Neuronal stem cell (in vitro differentiated cells): ENCODE results near the gene POLE4.

ENCODE experiments used
- DNase-seq: peaks from one replicate; pipeline ENCODE4 v3.0.0-alpha.2; 2013; ENCODE audit warnings: low spot score
- H2AFZ ChIP-seq: one replicate; pipeline ENCODE4 v1.6.1; 2013; ENCODE audit warnings: mild to moderate bottlenecking, low read length, inconsistent platforms
- H2AK5ac ChIP-seq: 2 replicates; pipeline ENCODE4 v1.6.1; 2013; ENCODE audit warnings: low read depth, mild to moderate bottlenecking, inconsistent platforms, low read length, moderate library complexity, mixed read lengths
- H2BK120ac ChIP-seq: 2 replicates; pipeline ENCODE4 v1.6.1; 2013; ENCODE audit warnings: low read depth, mild to moderate bottlenecking, inconsistent platforms, low read length, moderate library complexity, mixed read lengths
- H2BK12ac ChIP-seq: one replicate; pipeline ENCODE4 v1.6.1; 2013; ENCODE audit warnings: low read length, inconsistent platforms
- H2BK15ac ChIP-seq: 2 replicates; pipeline ENCODE4 v1.6.1; 2013; ENCODE audit warnings: mild to moderate bottlenecking, low read length, inconsistent platforms, mixed read lengths
- H2BK5ac ChIP-seq: one replicate; pipeline ENCODE4 v1.6.1; 2013; ENCODE audit warnings: inconsistent platforms, mild to moderate bottlenecking, low read length, moderate library complexity
- H3K14ac ChIP-seq: one replicate; pipeline ENCODE4 v1.6.1; 2013; ENCODE audit warnings: low read length, inconsistent platforms
- H3K18ac ChIP-seq: 2 replicates; pipeline ENCODE4 v1.6.1; 2013; ENCODE audit warnings: low read length, inconsistent platforms
- H3K23ac ChIP-seq: 2 replicates; pipeline ENCODE4 v1.6.1; 2013; ENCODE audit warnings: low read depth, mild to moderate bottlenecking, mixed read lengths, low read length, inconsistent platforms; ENCODE audit not compliant: poor library complexity
- H3K27ac ChIP-seq: replicated peaks from 3 replicates; pipeline ENCODE4 v1.5.1; 2013; ENCODE audit warnings: low read length, inconsistent platforms
- H3K27me3 ChIP-seq, 3 experiments: 2 replicates each; pipeline ENCODE4 v1.6.1; 2013; ENCODE audit warnings: low read length in 3 of 3, mild to moderate bottlenecking in 2 of 3, inconsistent platforms in 1 of 3, low read depth in 1 of 3, mixed read lengths in 1 of 3, moderate library complexity in 1 of 3; ENCODE audit not compliant: control insufficient read depth in 3 of 3, insufficient read depth in 3 of 3
- H3K36me3 ChIP-seq, 2 donors: replicated peaks in 1 of 2; 2 replicates each; pipeline ENCODE4 v1.6.1; 2013; ENCODE audit warnings: low read length in 2 of 2; ENCODE audit not compliant: control insufficient read depth in 2 of 2, insufficient read depth in 2 of 2
- H3K4ac ChIP-seq: 2 replicates; pipeline ENCODE4 v1.6.1; 2013; ENCODE audit warnings: inconsistent platforms, mild to moderate bottlenecking, low read length, moderate library complexity
- H3K4me1 ChIP-seq, 2 donors: 1 replicate in 1 of 2; 2 replicates in 1 of 2; pipeline ENCODE4 v1.6.1; 2013; ENCODE audit warnings: low read length in 2 of 2, low read depth in 1 of 2; ENCODE audit not compliant: control insufficient read depth in 2 of 2, insufficient read depth in 1 of 2
- H3K4me2 ChIP-seq: one replicate; pipeline ENCODE4 v1.6.1; 2013; ENCODE audit warnings: mild to moderate bottlenecking, low read length, inconsistent platforms; ENCODE audit not compliant: insufficient read depth, poor library complexity, severe bottlenecking
- H3K4me3 ChIP-seq, 2 donors: 2 replicates each; pipeline ENCODE4 v1.5.1; 2013; ENCODE audit warnings: low read length in 2 of 2, mild to moderate bottlenecking in 2 of 2, inconsistent platforms in 1 of 2, moderate library complexity in 1 of 2
- H3K79me1 ChIP-seq: one replicate; pipeline ENCODE4 v1.6.1; 2013; ENCODE audit warnings: low read depth, mild to moderate bottlenecking, inconsistent platforms, low read length, moderate library complexity
- H3K9ac ChIP-seq: one replicate; pipeline ENCODE4 v1.6.1; 2013; ENCODE audit warnings: mild to moderate bottlenecking, low read depth, low read length, inconsistent platforms; ENCODE audit not compliant: poor library complexity
- H3K9me3 ChIP-seq, 2 donors: replicated peaks in 1 of 2; 2 replicates each; pipeline versions ENCODE3 to v1.6.1; 2013; ENCODE audit warnings: low read length in 2 of 2, mild to moderate bottlenecking in 2 of 2, inconsistent platforms in 1 of 2, low read depth in 1 of 2, mixed read lengths in 1 of 2, moderate library complexity in 1 of 2; ENCODE audit not compliant: control insufficient read depth in 2 of 2, insufficient read depth in 1 of 2
- H4K8ac ChIP-seq: one replicate; pipeline ENCODE4 v1.6.1; 2013; ENCODE audit warnings: low read depth, mild to moderate bottlenecking, inconsistent platforms, low read length, moderate library complexity
- H4K91ac ChIP-seq: one replicate; pipeline ENCODE4 v1.6.1; 2013; ENCODE audit warnings: low read length, low read depth, mild to moderate bottlenecking, inconsistent platforms; ENCODE audit not compliant: poor library complexity
- WGBS, 2 donors: extraction: QIAGEN DNeasy Blood & Tissue Kit; methylation state at CpG; one replicate each; pipeline ENCODE4 v1.1.7; 2013; ENCODE audit warnings: missing lambda C conversion rate in 2 of 2, mixed read lengths in 1 of 2; ENCODE audit not compliant: insufficient read length in 2 of 2, insufficient replicate concordance in 1 of 2; ENCODE audit errors: extremely low coverage in 2 of 2; 5-methylcytosine and 5-hydroxymethylcytosine counted together

Gene POLE4

DNA sequence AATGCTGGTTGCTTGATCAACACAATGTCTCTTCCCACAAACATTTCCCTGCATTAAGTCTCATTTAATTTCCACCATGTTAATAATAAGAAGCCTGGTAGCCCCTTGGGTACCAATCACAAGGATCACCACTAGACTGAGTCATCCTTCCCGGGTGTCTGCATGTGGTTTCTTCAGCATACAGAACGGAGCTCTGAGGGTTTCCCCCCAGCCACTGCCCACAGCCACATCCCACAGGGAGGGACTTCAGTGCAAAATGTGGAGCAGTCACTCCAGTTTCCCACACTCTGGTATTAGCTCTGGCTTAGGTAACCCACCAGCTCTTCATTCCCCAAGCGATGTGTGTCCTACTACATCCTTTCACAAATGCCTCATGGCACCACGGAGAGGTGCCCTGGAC, 42.7 kb upstream of the POLE4 start:
- Histone ChIP-seq H3K4me2 (no peak overlapping the region), H2BK120ac (no peak overlapping the region)
- WGBS, 2 donors = no CpG with 5 or more reads among the region's 4 CpGs

DNA sequence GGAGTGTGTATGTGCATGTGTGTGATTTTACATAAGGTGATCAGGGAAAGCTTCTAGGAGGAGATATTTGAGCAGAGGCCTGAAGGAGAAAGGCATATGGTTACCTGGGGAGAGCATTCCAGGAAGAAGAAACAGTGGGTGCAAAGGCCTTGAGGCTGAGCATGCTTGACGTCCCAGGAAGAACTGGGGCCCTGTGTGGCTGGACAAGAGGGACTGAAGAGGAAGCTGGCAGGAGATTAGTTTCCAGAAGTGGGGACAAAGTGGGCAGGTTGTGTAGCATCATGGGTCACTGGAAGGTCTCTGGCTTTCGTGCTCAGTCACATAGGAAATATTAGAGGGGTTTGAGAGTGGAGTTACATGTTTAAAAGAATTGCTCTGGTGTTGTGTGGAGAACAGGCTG, 42.0 kb upstream of the POLE4 start:
- Histone ChIP-seq H4K91ac (no peak overlapping the region), H2BK15ac (no peak overlapping the region), H2AFZ (no peak overlapping the region), H3K14ac (no peak overlapping the region), H2BK12ac (no peak overlapping the region), H2BK120ac (no peak overlapping the region), H3K4me1 (no peaks in the 10 kb centered on the region), H3K23ac (no peak overlapping the region), H3K18ac (no peak overlapping the region), H2AK5ac (no peak overlapping the region), H3K4me2 (no peak overlapping the region), H3K27me3 (peaks cover 0 to 38% (median 0%) of the 10 kb centered on the region in 3 experiments), H3K9me3 (peaks cover 0 to 4% of the 10 kb centered on the region in 2 donors), H2BK5ac (no peak overlapping the region), H3K9ac (no peak overlapping the region), H3K4me3 (no peak overlapping the region), H3K27ac (no peak overlapping the region), H3K79me1 (no peaks in the 10 kb centered on the region), H4K8ac (no peak overlapping the region), H3K4ac (no peak overlapping the region), H3K36me3 (no peaks in the 10 kb centered on the region)
- DNase-seq = no peak
- WGBS, 2 donors = no CpG with 5 or more reads among the region's 2 CpGs

More for the DNA sequence above, 42.7 kb upstream of the POLE4 start:
- Histone ChIP-seq H4K91ac (no peak overlapping the region), H3K79me1 (no peaks in the 10 kb centered on the region), H3K27me3 (peaks cover 0 to 36% (median 0%) of the 10 kb centered on the region in 3 experiments), H2BK5ac (no peak overlapping the region), H3K23ac (no peak overlapping the region), H2BK15ac (no peak overlapping the region), H2AFZ (no peak overlapping the region), H4K8ac (no peak overlapping the region), H2BK12ac (no peak overlapping the region), H3K36me3 (no peaks in the 10 kb centered on the region), H3K4me1 (no peaks in the 10 kb centered on the region), H3K18ac (no peak overlapping the region), H3K4ac (no peak overlapping the region), H3K9me3 (peaks cover 0 to 4% of the 10 kb centered on the region in 2 donors), H3K14ac (no peak overlapping the region), H3K27ac (no peak overlapping the region), H3K4me3 (no peak overlapping the region), H3K9ac (no peak overlapping the region), H2AK5ac (no peak overlapping the region)
- DNase-seq = no peak

DNA sequence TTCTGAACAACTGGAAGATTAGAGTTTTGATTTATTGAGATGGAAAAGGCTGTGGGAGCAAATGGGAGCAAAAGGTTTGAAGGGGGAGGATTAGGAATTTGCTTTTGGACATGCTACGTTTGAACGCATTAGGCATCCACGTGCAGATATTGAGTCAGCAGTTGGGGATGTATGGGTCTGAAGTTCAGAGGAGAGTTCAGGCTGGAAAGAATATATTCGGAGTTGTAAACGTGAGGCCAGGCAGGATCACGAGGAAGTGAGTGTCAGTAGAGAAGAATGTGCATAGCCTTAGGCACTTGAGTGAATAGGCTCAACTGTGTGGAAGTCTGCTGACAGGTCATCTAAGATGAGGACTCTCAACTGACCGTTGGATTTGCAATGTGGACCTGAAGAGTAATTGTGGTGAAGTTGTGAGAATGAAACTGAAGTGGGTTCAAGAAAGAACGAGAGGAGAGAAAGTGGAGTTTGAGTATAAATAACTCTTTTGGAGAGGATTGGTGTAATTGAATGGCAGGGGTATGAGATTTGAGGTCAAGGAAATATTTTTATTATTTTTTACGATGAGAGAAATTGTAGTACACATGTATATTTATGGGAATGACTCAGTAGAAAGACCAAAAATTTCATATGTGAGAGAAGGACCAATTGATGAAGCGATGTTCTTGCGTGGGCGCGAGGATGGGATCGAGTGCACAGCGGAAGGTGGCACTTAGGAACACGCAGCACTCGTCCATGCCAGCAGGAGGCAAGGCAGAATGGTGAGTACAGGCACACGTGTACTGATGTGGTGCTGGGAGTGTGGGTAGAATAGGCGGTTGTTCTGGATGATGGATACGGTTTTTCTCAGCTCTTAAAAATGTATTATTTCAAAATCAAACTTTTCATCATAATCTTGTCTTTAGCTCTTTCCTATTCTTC, 40.5 kb upstream of the POLE4 start:
- no peaks in the 10 kb centered on the region for H3K36me3 ChIP-seq
- 100% methylated on average over 1 to 2 of the region's 20 CpGs for WGBS, 2 donors

DNA sequence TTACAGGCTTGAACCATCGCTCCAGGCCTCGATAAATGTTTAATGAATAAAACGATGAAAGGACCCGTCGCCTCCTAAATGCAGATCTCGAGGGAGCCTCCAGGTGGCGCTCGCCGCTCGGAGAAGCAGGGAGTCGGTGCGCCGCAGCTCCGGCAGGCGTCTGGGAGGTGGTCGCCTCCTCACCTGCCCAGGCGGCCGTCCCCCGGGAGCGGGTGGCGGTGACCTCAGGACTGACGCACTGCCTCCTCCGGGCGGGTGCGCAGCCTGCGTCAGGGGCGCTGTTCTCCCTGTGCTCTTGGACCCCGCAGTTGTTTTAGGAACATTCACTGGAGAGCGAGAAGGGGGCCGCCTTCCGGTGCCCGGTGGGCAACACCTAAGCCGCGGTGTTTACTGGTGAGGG, 38.6 kb upstream of the POLE4 start:
- Histone ChIP-seq H2BK12ac (no peak overlapping the region), H3K23ac (peak overlapping the region; percentile 14), H3K4me1 (no peaks in the 10 kb centered on the region), H3K79me1 (no peaks in the 10 kb centered on the region), H2AK5ac (no peak overlapping the region), H2BK15ac (no peak overlapping the region), H3K14ac (no peak overlapping the region), H3K18ac (peak overlapping the region; percentile 83), H2BK120ac (no peak overlapping the region), H3K4me3 (peak overlapping the region; percentile 26 to 79), H4K91ac (no peak overlapping the region), H3K4me2 (peak overlapping the region; percentile 89), H3K27me3 (peaks cover 0 to 29% (median 0%) of the 10 kb centered on the region in 3 experiments), H3K36me3 (no peaks in the 10 kb centered on the region), H2BK5ac (no peak overlapping the region), H2AFZ (peak overlapping the region; percentile 78), H3K4ac (no peak overlapping the region), H3K9me3 (peaks cover 0 to 2% of the 10 kb centered on the region in 2 donors), H3K27ac (no peak overlapping the region), H4K8ac (no peak overlapping the region), H3K9ac (no peak overlapping the region)
- peak; percentile 67 for DNase-seq
- WGBS, 2 donors = no CpG with 5 or more reads among the region's 34 CpGs

More for the DNA sequence above, 40.5 kb upstream of the POLE4 start:
- H3K23ac ChIP-seq = no peak overlapping the region
- no peak overlapping the region for H4K8ac ChIP-seq
- no peak overlapping the region for H3K14ac ChIP-seq
- no peaks in the 10 kb centered on the region for H3K79me1 ChIP-seq
- H4K91ac ChIP-seq = no peak overlapping the region
- peaks cover 0 to 36% (median 0%) of the 10 kb centered on the region in 3 experiments for H3K27me3 ChIP-seq
- H2BK15ac ChIP-seq = no peak overlapping the region
- no peak overlapping the region for H2BK5ac ChIP-seq
- H2AFZ ChIP-seq = no peak overlapping the region
- H3K9ac ChIP-seq = peak overlapping the region; percentile 46
- DNase-seq = no peak
- no peak overlapping the region for H3K27ac ChIP-seq
- no peak overlapping the region for H2AK5ac ChIP-seq
- no peaks in the 10 kb centered on the region for H3K4me1 ChIP-seq
- no peak overlapping the region for H2BK120ac ChIP-seq
- H3K4me2 ChIP-seq = no peak overlapping the region
- no peak overlapping the region for H2BK12ac ChIP-seq
- H3K4ac ChIP-seq = no peak overlapping the region
- no peak overlapping the region for H3K4me3 ChIP-seq
- H3K9me3 ChIP-seq = peaks cover 0 to 2% of the 10 kb centered on the region in 2 donors
- no peak overlapping the region for H3K18ac ChIP-seq
